ENCODE data around the gene INO80E.

DNA sequence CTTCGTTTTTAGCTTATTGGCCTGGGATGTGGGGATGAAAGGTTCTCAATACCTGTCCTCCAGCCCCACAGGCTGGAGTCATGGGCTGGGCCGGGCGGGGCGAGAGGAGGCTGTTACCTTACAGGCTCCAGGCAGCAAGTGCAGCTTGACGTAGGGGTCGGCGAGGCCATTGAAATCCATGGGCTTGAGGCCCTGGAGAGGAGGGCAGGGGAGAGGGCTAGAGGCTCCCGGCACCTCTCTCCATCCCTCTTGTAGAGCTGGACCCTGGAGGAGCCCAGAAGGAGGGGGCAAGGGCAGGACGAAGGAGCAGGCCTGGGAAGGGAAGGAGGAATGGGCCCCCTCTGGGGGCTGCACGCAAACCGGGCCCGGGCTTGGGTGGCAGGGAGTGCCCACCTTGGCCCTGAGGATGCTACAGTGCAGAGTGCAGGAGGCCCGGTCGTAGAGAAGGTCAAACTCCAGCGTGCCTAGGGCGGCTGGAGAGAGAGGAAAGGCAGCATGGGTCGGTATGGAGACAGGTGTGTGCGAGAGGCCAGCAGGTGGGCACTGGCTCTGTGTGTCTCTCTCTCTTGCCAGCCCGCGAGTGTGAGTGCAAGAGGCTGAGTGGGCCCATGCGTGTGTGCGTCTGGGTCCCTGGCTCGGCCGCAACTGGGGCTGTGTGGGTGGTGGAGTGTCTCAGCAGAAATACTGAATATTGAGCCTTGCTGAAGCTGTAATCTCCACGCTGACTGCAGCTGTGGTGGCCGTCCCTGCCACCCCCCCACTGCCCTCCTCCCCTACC lies 13.2 kb downstream of the INO80E start:
- TF ChIP-seq SIN3A (IDR thresholded peaks at IDR 0.05; ENCODE audit: low read depth) (no peak), JUND (IDR thresholded peaks at IDR 0.05) (no peak), POLR2AphosphoS5 (IDR thresholded peaks at IDR 0.05; ENCODE audit: low read depth, low read length) (no peak), POLR2A (IDR thresholded peaks at IDR 0.05; ENCODE audit: borderline replicate concordance, extremely low read depth, insufficient read depth, insufficient read length) (no peak)
- TF ChIP-seq, protein P1, sequence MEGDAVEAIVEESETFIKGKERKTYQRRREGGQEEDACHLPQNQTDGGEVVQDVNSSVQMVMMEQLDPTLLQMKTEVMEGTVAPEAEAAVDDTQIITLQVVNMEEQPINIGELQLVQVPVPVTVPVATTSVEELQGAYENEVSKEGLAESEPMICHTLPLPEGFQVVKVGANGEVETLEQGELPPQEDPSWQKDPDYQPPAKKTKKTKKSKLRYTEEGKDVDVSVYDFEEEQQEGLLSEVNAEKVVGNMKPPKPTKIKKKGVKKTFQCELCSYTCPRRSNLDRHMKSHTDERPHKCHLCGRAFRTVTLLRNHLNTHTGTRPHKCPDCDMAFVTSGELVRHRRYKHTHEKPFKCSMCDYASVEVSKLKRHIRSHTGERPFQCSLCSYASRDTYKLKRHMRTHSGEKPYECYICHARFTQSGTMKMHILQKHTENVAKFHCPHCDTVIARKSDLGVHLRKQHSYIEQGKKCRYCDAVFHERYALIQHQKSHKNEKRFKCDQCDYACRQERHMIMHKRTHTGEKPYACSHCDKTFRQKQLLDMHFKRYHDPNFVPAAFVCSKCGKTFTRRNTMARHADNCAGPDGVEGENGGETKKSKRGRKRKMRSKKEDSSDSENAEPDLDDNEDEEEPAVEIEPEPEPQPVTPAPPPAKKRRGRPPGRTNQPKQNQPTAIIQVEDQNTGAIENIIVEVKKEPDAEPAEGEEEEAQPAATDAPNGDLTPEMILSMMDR (IDR thresholded peaks at IDR 0.05 in 2 of 3, conservative IDR thresholded peaks at IDR 0.05 in 1 of 3; ENCODE audit: borderline replicate concordance in 1 of 3, insufficient read depth in 1 of 3, low read depth in 2 of 3, low read length in 2 of 3): no peak

All from HCT116 (cell line).